ENCODE results near the gene MANEAL.

Gene MANEAL

DNA sequence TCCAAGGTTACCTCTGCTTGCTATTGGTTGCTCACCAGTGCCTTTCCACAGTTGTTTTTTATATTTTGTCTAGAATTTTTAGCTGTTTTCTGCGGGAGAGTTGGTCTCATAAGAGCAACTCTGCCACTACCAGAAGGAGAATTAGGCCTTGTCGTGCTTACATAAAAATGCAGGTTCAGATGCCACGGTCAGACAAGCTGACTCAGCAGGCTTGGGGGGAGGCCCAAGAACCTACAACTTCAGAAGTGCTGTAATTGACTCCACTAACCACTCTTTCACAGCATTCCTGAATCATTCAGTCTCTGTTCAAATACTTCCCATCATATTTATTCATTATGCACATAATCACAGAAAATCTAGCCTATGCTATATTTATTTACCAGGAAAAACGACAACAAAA is 37.5 kb downstream of the MANEAL start:
- no peak for DNase-seq

DNA sequence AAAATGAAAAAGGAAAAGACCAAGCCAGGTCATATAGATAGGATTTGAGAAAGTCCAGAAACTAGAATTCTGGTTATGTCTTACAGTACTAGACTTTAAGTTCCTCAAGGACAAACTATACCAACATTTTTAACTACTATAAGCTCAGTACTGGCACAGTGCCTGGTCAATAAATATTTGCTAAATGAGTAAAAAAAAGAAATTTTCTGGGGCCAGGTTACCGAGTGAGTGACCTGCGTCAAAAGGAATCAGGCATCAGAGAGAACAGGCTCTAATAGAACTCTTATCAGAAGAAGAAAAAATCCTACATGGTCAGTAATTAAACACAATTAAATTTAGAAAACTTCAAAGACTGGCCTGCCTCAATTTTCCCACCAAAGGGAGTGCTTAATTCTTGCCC is 38.2 kb downstream of the MANEAL start:
- DNase-seq: no peak

DNA sequence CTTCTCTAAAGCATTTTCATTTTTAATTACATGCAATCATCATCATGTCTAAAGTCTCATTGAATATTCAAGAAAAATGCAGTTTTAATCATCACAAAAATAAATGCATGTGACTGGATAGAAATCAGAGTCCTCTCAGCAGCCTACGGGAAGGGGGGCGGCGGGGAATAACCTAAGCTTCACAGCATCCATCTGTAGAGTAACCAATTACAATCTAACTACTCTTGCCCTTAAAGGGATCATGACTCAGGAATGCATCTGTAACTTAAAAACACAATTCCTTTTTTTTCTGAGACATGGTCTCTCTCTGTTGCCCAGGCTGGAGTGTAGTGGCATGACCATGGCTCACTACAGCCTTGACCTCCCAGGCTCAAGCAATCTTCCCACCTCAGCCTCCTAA is 43.1 kb downstream of the MANEAL start:
- no peak for DNase-seq

DNA sequence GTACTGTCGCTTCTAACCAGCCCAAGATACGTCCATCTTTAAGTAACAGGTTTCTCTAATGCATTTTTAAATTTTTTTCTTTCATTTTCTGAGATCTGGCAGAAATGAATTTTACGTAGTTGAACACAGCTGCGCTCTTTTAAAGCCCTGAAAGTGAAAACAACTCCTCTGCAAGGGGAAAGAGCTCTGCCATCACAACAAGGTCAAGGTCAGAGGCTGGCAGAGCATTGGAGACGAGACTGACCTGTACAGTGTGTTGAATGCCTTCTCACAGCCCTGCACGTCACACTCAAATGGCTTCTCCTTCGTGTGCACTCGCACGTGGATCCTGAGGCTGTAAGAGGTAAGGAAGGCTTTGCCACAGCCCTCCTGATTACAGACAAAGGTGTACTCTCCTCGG is 46.0 kb downstream of the MANEAL start:
- DNase-seq: no peak

DNA sequence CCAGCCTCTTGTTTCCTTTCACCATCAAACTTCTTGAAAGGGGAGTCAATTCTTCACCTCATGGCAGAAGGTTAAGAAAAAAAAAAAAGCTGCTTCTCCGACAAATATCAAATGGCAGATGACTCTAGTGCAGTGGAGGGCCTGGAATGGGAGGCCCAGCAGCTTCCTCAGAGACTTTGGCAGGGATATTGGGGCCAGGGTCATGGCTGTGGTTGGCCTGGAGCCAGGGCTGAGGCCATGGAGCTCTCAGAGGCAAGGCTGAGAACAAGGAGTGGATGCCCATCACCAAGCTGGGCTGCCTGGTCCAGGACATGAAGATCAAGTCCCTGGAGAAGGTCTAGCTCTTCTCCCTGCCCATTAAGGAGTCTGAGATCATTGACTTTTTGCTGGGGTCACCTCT is 47.1 kb downstream of the MANEAL start:
- no peak for DNase-seq

DNA sequence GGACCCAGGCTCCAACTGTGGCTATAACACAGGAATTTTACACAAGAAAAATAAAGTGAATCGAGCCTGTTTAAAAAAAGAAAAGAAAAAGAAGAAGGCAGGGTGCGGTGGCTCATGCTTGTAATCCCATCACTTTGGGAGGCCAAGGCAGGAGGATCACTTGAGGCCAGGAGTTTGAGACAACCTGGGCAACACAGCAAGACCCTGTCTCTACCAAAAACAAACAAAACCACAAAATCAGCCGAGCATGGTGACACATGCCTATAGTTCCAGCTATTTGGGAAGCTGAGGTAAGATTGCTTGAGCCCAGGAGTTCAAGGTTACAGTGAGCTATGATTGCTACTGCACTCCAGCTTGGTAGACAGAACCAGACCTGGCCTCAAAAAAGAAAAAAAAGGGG is 48.0 kb downstream of the MANEAL start:
- no peak for DNase-seq

DNA sequence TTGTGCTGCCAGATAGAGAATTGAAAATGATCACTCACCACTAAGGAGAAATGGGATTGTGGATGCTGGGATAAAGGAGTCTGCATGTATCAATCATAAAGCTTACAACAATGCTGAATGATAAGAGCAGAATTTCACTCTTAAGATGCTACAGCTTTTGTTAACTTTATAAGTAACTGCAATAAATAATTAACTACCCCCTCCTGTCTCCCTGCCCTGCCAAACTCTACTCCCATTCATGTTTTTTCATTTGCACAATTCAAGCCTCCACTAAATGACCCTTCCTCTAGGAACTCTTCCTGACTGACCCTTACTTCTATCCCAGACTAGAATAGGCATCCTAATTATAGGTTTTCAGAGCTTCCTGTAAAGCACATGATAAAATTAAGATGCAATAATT is 50.9 kb downstream of the MANEAL start:
- DNase-seq: no peak

DNA sequence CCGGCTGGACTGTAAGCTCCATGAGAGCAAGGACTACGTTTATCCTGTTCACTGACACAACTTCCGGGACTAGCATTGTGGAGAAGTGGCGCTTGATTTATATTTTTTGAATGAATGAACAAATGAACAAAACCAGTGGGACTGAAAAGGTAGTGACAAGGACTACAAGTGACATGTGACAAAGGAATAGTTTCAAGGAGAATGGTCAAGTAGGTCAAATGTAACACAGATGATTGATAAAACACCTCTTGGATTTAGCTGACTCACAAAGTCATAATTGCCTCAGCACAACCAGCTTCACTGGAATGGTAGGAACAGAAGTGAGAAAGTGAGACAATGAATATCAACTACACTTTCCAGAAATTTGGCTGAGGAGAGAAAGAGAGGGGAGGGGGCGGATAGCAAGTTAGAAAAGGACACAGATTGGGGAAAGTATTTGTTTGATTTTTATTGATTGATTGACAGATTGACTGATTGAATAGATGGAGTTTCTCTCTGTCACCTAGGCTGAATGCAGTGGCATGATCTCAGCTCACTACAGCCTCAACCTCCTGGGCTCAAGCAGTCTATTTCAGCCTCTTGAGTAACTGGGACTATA is 51.5 kb downstream of the MANEAL start:
- no peak for DNase-seq

DNA sequence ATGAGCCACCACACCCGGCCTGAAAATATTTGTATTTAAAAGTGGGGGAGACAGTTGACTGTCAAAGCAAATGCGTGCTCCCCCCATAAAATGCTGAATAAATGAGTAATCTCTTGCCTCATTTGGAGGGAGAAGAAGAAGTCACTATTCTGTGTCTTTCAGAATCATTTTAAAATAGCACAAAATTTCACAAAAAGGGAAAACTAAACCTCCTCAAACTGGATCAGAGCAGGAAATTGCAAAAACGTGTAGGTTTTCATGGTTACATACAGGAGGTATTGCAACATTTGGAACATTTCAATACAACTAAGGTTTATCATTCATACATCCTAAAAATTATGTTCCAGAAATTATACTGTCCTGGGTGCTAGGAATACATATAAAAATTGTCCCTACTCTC is 52.1 kb downstream of the MANEAL start:
- no peak for DNase-seq

DNA sequence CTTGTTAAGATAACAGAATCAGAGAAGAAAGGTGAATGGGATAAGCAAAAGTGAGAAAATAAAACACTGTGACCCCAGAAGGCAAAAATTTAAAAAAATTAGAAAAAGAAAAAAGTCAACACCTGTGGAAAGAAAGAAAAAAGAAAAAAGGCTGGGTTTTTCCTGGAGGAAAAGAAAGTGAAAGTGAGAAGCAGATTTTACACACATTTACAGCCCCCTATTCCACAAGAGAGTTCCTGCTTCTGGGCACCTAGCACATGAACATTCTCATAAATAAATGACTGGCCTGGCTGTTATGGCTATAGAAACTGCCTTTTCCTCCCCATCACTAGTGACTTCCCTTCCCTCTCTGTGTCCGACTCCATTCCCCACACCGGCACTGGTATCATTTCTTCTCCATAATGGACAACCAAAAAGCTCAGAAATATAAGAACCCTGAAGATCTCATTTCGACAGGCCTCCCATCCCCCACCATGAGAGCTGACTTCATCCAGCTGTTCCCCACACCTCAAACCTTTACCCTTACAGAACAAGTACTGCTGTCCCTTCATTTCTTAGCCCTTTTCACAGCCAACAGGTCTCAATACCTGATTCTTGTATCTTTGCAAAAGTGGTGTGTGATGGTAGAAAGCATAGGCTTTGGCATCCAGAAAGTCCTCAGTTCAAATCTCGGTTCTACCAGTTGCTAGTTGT is 53.1 kb downstream of the MANEAL start:
- no peak for DNase-seq

DNA sequence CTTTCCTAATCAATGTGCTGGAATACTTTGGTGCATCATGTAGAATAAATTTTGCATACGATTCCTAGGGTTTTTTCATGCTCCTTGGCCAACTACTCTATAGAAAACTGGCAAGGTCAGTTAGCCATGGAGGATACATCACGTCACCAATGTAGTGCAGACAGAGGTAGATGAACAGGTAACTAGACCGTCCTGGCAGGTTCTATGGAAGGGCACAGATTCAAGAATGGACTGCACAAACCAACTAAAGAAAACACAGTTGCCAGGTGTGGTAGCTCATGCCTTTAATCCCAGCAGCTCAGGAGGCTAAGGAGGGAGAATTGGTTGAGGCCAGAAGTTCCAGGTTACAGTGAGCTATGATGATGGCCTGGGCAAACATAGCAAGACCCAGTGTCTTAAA is 55.8 kb downstream of the MANEAL start:
- DNase-seq: no peak

DNA sequence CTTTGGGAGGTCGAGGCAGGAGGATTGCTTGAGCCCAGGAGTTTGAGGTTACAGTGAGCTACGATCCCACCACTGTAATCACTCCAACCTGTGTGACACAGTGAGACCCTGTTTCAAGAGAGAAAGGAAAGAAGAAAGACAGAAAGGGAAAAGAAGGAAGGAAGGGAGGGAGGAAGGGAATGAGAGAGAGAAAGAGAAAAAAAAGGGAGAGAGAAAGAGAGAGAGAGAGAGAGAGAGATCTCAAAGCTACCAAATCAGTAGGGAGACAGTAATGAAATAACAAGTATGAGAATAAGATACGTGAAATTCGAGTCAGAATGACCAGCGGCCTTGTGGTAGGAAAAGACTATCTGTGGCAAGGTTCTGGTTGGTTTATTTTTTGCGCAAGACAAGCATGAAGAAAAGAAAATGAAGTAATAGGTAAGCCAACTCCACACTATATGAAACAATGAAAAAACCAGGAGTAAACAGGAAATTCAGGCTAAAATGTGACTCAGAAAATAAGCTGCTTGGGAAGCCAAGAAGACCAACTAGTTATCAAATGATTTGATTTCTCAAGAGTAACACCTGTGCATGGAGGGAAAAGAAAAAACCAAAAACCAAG is 56.8 kb downstream of the MANEAL start:
- no peak for DNase-seq

Data from NCI-H1417 (cell line).